GM12892 (cell line): ENCODE results near the gene AGR2.

Experiments used
- POLR2A ChIP-seq: IDR thresholded peaks from 2 replicates; pipeline ENCODE4 v1.6.1; 2011; ENCODE audit warnings: low read depth, low read length, control low read depth
- TAF1 ChIP-seq: IDR thresholded peaks from 2 replicates; pipeline ENCODE4 v1.6.1; 2011; ENCODE audit warnings: low read depth, mild to moderate bottlenecking, control low read depth, low read length, borderline replicate concordance

GRCh38 chr7:16818732-16819131 is 13.9 kb upstream of the AGR2 start:
- TF ChIP-seq TAF1 (no peak), POLR2A (no peak)
